Measurements from ENCODE around the gene RHOC.
A peak's percentile ranks its signal among the peaks of the same experiment; 100 is the strongest.

Gene RHOC

DNA sequence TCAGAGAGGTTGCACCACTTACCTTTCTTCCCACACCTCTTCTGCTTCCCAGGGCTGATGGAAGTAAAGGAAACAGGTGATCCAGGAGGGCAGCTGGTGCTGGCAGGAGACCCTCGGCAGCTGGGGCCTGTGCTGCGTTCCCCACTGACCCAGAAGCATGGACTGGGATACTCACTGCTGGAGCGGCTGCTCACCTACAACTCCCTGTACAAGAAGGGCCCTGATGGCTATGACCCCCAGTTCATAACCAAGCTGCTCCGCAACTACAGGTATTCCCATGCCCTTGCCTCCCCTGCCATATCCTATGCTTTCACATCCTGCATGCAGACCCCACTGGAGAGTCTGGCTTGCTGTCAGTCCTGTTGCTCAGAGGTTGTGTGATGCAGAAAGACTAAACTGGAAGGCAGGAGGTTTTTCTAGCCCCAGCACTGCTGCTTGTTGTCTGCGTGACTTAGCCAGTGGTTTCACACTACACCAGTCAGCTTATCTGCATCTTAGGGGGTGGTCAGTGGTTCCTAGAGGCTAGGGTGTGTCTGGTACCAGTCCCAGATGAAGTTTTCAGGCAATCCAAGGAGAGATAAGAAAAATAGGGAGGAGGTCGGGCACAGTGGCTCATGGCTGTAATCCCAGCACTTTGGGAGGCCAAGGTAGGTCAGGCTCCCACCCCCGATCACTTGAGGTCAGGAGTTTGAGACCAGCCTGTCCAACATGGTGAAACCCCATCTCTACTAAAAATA lies 10.2 kb downstream of the RHOC start:
- Histone ChIP-seq H3K36me3 (ENCODE audit: control insufficient read depth in 5 of 5, insufficient read depth in 5 of 5, low read length in 5 of 5) (peaks cover 0 to 88% (median 76%) of the 10 kb centered on the region in 5 donors), H3K4me1 (ENCODE audit: control insufficient read depth in 5 of 5, insufficient read depth in 5 of 5, low read length in 5 of 5) (peaks cover 12 to 41% (median 24%) of the 10 kb centered on the region in 5 donors), H3K9me3 (ENCODE audit: control insufficient read depth in 5 of 5, low read length in 5 of 5) (no peaks in the 10 kb centered on the region), H3K4me3 (ENCODE audit: low read depth in 1 of 5, low read length in 5 of 5) (no peak overlapping the region), H3K27ac (ENCODE audit: low read depth, low read length) (no peak overlapping the region), H3K27me3 (ENCODE audit: control insufficient read depth in 5 of 5, insufficient read depth in 4 of 5, low read length in 5 of 5) (no peaks in the 10 kb centered on the region), H3K9ac (ENCODE audit: low read length in 5 of 5) (no peak overlapping the region)

GRCh38 chr1:112695276-112695675 lies 11.7 kb downstream of the RHOC start:
- Histone ChIP-seq H3K27me3 (ENCODE audit: control insufficient read depth in 5 of 5, insufficient read depth in 4 of 5, low read length in 5 of 5) (no peaks in the 10 kb centered on the region), H3K9ac (ENCODE audit: low read length in 5 of 5) (no peak overlapping the region), H3K27ac (ENCODE audit: low read depth, low read length) (no peak overlapping the region), H3K9me3 (ENCODE audit: control insufficient read depth in 5 of 5, low read length in 5 of 5) (no peaks in the 10 kb centered on the region), H3K36me3 (ENCODE audit: control insufficient read depth in 5 of 5, insufficient read depth in 5 of 5, low read length in 5 of 5) (peaks cover 0 to 93% (median 71%) of the 10 kb centered on the region in 5 donors), H3K4me1 (ENCODE audit: control insufficient read depth in 5 of 5, insufficient read depth in 5 of 5, low read length in 5 of 5) (peaks cover 2 to 26% (median 9%) of the 10 kb centered on the region in 5 donors), H3K4me3 (ENCODE audit: low read depth in 1 of 5, low read length in 5 of 5) (no peak overlapping the region)

GRCh38 chr1:112694363-112694929 lies 12.5 kb downstream of the RHOC start:
- H3K4me3 ChIP-seq (ENCODE audit: low read depth in 1 of 5, low read length in 5 of 5) = no peak overlapping the region
- peaks cover 0 to 18% (median 5%) of the 10 kb centered on the region in 5 donors for H3K4me1 ChIP-seq (ENCODE audit: control insufficient read depth in 5 of 5, insufficient read depth in 5 of 5, low read length in 5 of 5)
- no peaks in the 10 kb centered on the region for H3K27me3 ChIP-seq (ENCODE audit: control insufficient read depth in 5 of 5, insufficient read depth in 4 of 5, low read length in 5 of 5)
- no peaks in the 10 kb centered on the region for H3K9me3 ChIP-seq (ENCODE audit: control insufficient read depth in 5 of 5, low read length in 5 of 5)
- H3K9ac ChIP-seq (ENCODE audit: low read length in 5 of 5) = no peak overlapping the region
- H3K27ac ChIP-seq (ENCODE audit: low read depth, low read length) = no peak overlapping the region
- H3K36me3 ChIP-seq (ENCODE audit: control insufficient read depth in 5 of 5, insufficient read depth in 5 of 5, low read length in 5 of 5) = peaks cover 0 to 93% (median 71%) of the 10 kb centered on the region in 5 donors

DNA sequence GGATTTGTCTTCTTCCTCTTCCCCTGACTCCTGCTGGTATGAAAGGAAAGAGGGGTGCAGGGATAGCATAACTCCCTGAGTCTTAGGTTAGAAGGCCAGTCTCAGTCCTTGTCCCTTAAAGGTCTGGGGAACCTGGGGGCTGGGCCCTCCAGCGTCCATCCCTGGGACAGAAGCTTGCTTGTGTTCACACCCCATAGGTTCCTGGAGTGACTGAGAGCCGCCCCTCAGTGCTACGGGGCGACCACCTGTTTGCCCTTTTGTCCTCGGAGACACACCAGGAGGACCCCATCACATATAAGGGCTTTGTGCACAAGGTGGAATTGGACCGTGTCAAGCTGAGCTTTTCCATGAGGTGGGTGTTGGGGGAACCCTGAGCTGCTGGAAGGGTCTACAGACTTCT lies 13.1 kb downstream of the RHOC start:
- Histone ChIP-seq H3K27ac (ENCODE audit: low read depth, low read length) (no peak overlapping the region), H3K9me3 (ENCODE audit: control insufficient read depth in 5 of 5, low read length in 5 of 5) (no peaks in the 10 kb centered on the region), H3K4me1 (ENCODE audit: control insufficient read depth in 5 of 5, insufficient read depth in 5 of 5, low read length in 5 of 5) (peaks cover 0 to 12% (median 5%) of the 10 kb centered on the region in 5 donors), H3K27me3 (ENCODE audit: control insufficient read depth in 5 of 5, insufficient read depth in 4 of 5, low read length in 5 of 5) (no peaks in the 10 kb centered on the region), H3K9ac (ENCODE audit: low read length in 5 of 5) (no peak overlapping the region), H3K36me3 (ENCODE audit: control insufficient read depth in 5 of 5, insufficient read depth in 5 of 5, low read length in 5 of 5) (peaks cover 0 to 95% (median 70%) of the 10 kb centered on the region in 5 donors), H3K4me3 (ENCODE audit: low read depth in 1 of 5, low read length in 5 of 5) (no peak overlapping the region)

GRCh38 chr1:112692681-112693080 lies 14.2 kb downstream of the RHOC start:
- H3K9me3 ChIP-seq (ENCODE audit: control insufficient read depth in 5 of 5, low read length in 5 of 5) = no peaks in the 10 kb centered on the region

GRCh38 chr1:112689842-112690237 lies 17.1 kb downstream of the RHOC start:
- H3K9ac ChIP-seq (ENCODE audit: low read length in 5 of 5) = no peak overlapping the region
- peaks cover 0 to 4% (median 0%) of the 10 kb centered on the region in 5 donors for H3K4me1 ChIP-seq (ENCODE audit: control insufficient read depth in 5 of 5, insufficient read depth in 5 of 5, low read length in 5 of 5)
- no peaks in the 10 kb centered on the region for H3K27me3 ChIP-seq (ENCODE audit: control insufficient read depth in 5 of 5, insufficient read depth in 4 of 5, low read length in 5 of 5)
- H3K27ac ChIP-seq (ENCODE audit: low read depth, low read length) = no peak overlapping the region
- peaks cover 0 to 66% (median 43%) of the 10 kb centered on the region in 5 donors for H3K36me3 ChIP-seq (ENCODE audit: control insufficient read depth in 5 of 5, insufficient read depth in 5 of 5, low read length in 5 of 5)
- H3K4me3 ChIP-seq (ENCODE audit: low read depth in 1 of 5, low read length in 5 of 5) = no peak overlapping the region
- H3K9me3 ChIP-seq (ENCODE audit: control insufficient read depth in 5 of 5, low read length in 5 of 5) = no peaks in the 10 kb centered on the region

More at GRCh38 chr1:112692681-112693080, 14.2 kb downstream of the RHOC start:
- no peak overlapping the region for H3K9ac ChIP-seq (ENCODE audit: low read length in 5 of 5)
- peaks cover 0 to 4% (median 0%) of the 10 kb centered on the region in 5 donors for H3K4me1 ChIP-seq (ENCODE audit: control insufficient read depth in 5 of 5, insufficient read depth in 5 of 5, low read length in 5 of 5)
- H3K36me3 ChIP-seq (ENCODE audit: control insufficient read depth in 5 of 5, insufficient read depth in 5 of 5, low read length in 5 of 5) = peaks cover 0 to 93% (median 61%) of the 10 kb centered on the region in 5 donors
- no peak overlapping the region for H3K27ac ChIP-seq (ENCODE audit: low read depth, low read length)
- H3K27me3 ChIP-seq (ENCODE audit: control insufficient read depth in 5 of 5, insufficient read depth in 4 of 5, low read length in 5 of 5) = no peaks in the 10 kb centered on the region
- no peak overlapping the region for H3K4me3 ChIP-seq (ENCODE audit: low read depth in 1 of 5, low read length in 5 of 5)

GRCh38 chr1:112689196-112689841 lies 17.6 kb downstream of the RHOC start:
- no peak overlapping the region for H3K27ac ChIP-seq (ENCODE audit: low read depth, low read length)
- peaks cover 0 to 61% (median 38%) of the 10 kb centered on the region in 5 donors for H3K36me3 ChIP-seq (ENCODE audit: control insufficient read depth in 5 of 5, insufficient read depth in 5 of 5, low read length in 5 of 5)
- peaks cover 0 to 4% (median 0%) of the 10 kb centered on the region in 5 donors for H3K4me1 ChIP-seq (ENCODE audit: control insufficient read depth in 5 of 5, insufficient read depth in 5 of 5, low read length in 5 of 5)
- H3K4me3 ChIP-seq (ENCODE audit: low read depth in 1 of 5, low read length in 5 of 5) = no peak overlapping the region
- no peaks in the 10 kb centered on the region for H3K9me3 ChIP-seq (ENCODE audit: control insufficient read depth in 5 of 5, low read length in 5 of 5)
- no peaks in the 10 kb centered on the region for H3K27me3 ChIP-seq (ENCODE audit: control insufficient read depth in 5 of 5, insufficient read depth in 4 of 5, low read length in 5 of 5)
- H3K9ac ChIP-seq (ENCODE audit: low read length in 5 of 5) = no peak overlapping the region

GRCh38 chr1:112688781-112689193 lies 18.1 kb downstream of the RHOC start:
- Histone ChIP-seq H3K4me3 (ENCODE audit: low read depth in 1 of 5, low read length in 5 of 5) (no peak overlapping the region), H3K9ac (ENCODE audit: low read length in 5 of 5) (peak overlapping the region in 1 of 5 donors; percentile 39), H3K27ac (ENCODE audit: low read depth, low read length) (no peak overlapping the region), H3K4me1 (ENCODE audit: control insufficient read depth in 5 of 5, insufficient read depth in 5 of 5, low read length in 5 of 5) (peaks cover 0 to 4% (median 0%) of the 10 kb centered on the region in 5 donors), H3K36me3 (ENCODE audit: control insufficient read depth in 5 of 5, insufficient read depth in 5 of 5, low read length in 5 of 5) (peaks cover 0 to 56% (median 33%) of the 10 kb centered on the region in 5 donors), H3K27me3 (ENCODE audit: control insufficient read depth in 5 of 5, insufficient read depth in 4 of 5, low read length in 5 of 5) (no peaks in the 10 kb centered on the region), H3K9me3 (ENCODE audit: control insufficient read depth in 5 of 5, low read length in 5 of 5) (no peaks in the 10 kb centered on the region)

DNA sequence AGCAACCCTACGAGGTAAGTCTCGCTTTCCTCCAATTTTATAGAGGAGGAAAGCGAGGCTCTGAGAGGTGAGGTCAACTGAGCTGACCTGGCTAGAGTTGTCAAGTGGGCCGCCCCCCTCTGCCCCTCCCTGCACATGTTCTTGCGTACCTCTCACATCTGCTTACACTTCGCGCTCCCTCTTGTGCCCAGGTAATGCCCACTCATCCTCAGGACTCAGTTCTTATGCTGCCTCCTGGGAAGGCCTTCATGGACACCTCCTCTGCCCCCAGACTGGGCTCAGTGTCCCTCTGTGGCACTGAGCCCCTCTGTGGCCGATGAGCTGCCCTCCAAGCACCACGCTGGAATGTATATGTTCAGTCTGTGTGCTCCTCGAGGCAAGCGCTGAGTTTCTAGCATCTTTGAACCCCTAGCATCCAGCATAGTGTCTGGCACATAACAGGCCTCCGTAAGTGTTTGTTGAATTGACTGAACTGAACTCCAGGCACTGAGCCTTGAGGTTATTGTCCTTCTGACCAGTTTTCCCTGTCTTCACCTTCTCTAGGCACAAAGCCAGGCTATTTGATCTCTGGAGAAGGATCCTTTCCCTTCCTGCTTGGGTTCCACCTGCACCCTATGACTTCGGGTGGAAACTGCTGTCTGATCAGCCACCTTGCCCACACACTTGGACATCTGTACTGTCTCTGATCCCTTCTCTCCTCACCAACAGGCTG lies 19.0 kb downstream of the RHOC start:
- Histone ChIP-seq H3K9me3 (ENCODE audit: control insufficient read depth in 5 of 5, low read length in 5 of 5) (no peaks in the 10 kb centered on the region), H3K27ac (ENCODE audit: low read depth, low read length) (no peak overlapping the region), H3K27me3 (ENCODE audit: control insufficient read depth in 5 of 5, insufficient read depth in 4 of 5, low read length in 5 of 5) (no peaks in the 10 kb centered on the region), H3K36me3 (ENCODE audit: control insufficient read depth in 5 of 5, insufficient read depth in 5 of 5, low read length in 5 of 5) (peaks cover 0 to 48% (median 27%) of the 10 kb centered on the region in 5 donors), H3K9ac (ENCODE audit: low read length in 5 of 5) (no peak overlapping the region), H3K4me3 (ENCODE audit: low read depth in 1 of 5, low read length in 5 of 5) (no peak overlapping the region), H3K4me1 (ENCODE audit: control insufficient read depth in 5 of 5, insufficient read depth in 5 of 5, low read length in 5 of 5) (peaks cover 0 to 4% (median 0%) of the 10 kb centered on the region in 5 donors)

All from subcutaneous abdominal adipose tissue (tissue), 5 donors.